ENCODE data around the gene MTUS2. TPM values are rescaled to one million over a fixed set of nuclear protein-coding genes. Genes with fewer than 3 reads are reported as not detected.

MTUS2 gene
- total and polyA plus RNA-seq, 10 donors: 0.20 to 3.2 (median 0.85) TPM

DNA sequence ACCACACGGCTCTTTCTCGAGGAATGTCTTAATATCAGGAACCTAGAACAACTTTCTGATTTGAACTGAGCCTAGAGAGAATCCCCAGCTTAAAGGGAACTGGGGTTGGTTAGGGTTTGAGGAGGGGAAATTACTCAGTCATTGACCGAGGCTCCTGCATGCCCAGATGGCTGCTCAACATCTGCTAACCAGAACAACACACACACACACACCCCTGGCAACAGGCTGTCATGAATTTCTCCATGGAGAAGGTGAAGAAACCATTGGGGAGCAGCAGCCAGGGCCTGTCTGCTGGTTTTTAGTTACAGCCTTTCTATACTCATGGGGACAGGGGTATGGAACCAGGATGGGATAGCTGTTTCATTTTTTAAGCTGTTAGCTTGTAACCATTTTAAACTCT, 5.2 kb downstream of the MTUS2 start:
- peaks cover 0 to 6% (median 4%) of the 10 kb centered on the region in 6 donors for H3K4me1 ChIP-seq
- H3K27ac ChIP-seq: no peak overlapping the region
- H3K36me3 ChIP-seq: no peaks in the 10 kb centered on the region
- no peak overlapping the region for H3K4me3 ChIP-seq
- H3K9me3 ChIP-seq: peaks cover 0 to 42% (median 33%) of the 10 kb centered on the region in 8 donors
- TF ChIP-seq POLR2A (IDR thresholded peaks at IDR 0.05) (no peak), POLR2AphosphoS5 (IDR thresholded peaks at IDR 0.05) (no peak)
- TF ChIP-seq, protein P1, sequence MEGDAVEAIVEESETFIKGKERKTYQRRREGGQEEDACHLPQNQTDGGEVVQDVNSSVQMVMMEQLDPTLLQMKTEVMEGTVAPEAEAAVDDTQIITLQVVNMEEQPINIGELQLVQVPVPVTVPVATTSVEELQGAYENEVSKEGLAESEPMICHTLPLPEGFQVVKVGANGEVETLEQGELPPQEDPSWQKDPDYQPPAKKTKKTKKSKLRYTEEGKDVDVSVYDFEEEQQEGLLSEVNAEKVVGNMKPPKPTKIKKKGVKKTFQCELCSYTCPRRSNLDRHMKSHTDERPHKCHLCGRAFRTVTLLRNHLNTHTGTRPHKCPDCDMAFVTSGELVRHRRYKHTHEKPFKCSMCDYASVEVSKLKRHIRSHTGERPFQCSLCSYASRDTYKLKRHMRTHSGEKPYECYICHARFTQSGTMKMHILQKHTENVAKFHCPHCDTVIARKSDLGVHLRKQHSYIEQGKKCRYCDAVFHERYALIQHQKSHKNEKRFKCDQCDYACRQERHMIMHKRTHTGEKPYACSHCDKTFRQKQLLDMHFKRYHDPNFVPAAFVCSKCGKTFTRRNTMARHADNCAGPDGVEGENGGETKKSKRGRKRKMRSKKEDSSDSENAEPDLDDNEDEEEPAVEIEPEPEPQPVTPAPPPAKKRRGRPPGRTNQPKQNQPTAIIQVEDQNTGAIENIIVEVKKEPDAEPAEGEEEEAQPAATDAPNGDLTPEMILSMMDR (IDR thresholded peaks at IDR 0.05 in 8 of 11, conservative IDR thresholded peaks at IDR 0.05 in 3 of 11): no peak
- peaks cover 0 to 33% (median 13%) of the 10 kb centered on the region in 7 donors for H3K27me3 ChIP-seq (replicated peaks in 1 of 7)
- 64 to 93% (median 81%) methylated on average over 3 of the region's 3 CpGs for WGBS, 5 donors
- intact Hi-C loops (cut with DNase I; ENCODE audit: low total_unique reads): no loop called here
- no peak for DNase-seq

DNA sequence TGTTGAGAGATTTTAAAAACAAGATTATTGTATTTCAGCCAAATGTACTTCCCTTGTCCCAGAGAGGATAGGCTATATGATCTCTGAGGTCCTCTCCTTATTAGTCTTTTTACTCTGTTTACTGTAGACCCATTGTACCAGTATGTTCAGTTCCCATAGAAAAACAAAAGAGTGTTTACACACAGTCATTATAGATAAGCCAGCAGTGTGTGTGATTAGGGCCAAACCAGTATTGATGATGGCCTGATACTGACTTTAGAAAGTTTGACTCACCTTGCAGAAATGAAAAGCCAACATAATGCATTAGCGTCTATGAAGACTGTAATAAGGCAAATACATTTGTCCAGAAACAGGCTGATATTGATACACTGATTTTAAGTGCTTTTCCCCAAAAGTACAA, 6.2 kb downstream of the MTUS2 start:
- no peak overlapping the region for H3K4me3 ChIP-seq
- H3K27me3 ChIP-seq (replicated peaks in 1 of 7): peaks cover 0 to 23% (median 3%) of the 10 kb centered on the region in 7 donors
- H3K9me3 ChIP-seq: peaks cover 3 to 52% (median 43%) of the 10 kb centered on the region in 8 donors
- TF ChIP-seq POLR2AphosphoS5 (IDR thresholded peaks at IDR 0.05) (no peak), POLR2A (IDR thresholded peaks at IDR 0.05) (no peak)
- TF ChIP-seq, protein P1 (IDR thresholded peaks at IDR 0.05 in 8 of 11, conservative IDR thresholded peaks at IDR 0.05 in 3 of 11): no peak
- no peaks in the 10 kb centered on the region for H3K4me1 ChIP-seq
- H3K27ac ChIP-seq: no peak overlapping the region
- no peaks in the 10 kb centered on the region for H3K36me3 ChIP-seq
- WGBS, 5 donors: 88 to 95% (median 92%) methylated on average over 1 of the region's 1 CpG
- intact Hi-C loops (cut with DNase I; ENCODE audit: low total_unique reads): no loop called here
- DNase-seq: no peak

DNA sequence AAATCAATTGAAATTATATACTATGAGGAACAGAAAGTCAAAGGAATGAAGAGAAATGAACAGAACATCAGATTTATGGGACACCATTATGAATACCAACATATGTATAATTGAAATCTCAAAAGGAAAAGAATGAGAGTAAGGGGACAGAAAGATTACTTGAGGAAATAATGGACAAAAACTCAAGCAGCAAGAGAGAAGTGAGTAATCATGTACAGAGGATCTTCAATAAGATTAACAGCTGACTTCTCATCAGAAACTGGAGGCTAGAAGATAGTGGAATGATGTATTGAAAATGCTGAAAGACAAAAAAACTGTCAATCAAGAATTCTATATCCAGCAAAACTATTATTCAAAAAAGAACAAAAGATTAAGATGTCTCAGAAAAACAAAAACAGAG, 10.4 kb downstream of the MTUS2 start:
- intact Hi-C loops (cut with DNase I; ENCODE audit: low total_unique reads): no loop called here
- Histone ChIP-seq H3K4me3 (no peak overlapping the region), H3K36me3 (no peaks in the 10 kb centered on the region), H3K9me3 (peaks cover 3 to 55% (median 49%) of the 10 kb centered on the region in 8 donors), H3K4me1 (no peaks in the 10 kb centered on the region), H3K27me3 (replicated peaks in 1 of 7) (peaks cover 0 to 6% (median 0%) of the 10 kb centered on the region in 7 donors), H3K27ac (no peak overlapping the region)
- no peak for TF ChIP-seq POLR2A (IDR thresholded peaks at IDR 0.05)
- TF ChIP-seq POLR2AphosphoS5 (IDR thresholded peaks at IDR 0.05): no peak
- TF ChIP-seq, protein P1 (IDR thresholded peaks at IDR 0.05 in 8 of 11, conservative IDR thresholded peaks at IDR 0.05 in 3 of 11): no peak
- no peak for DNase-seq

DNA sequence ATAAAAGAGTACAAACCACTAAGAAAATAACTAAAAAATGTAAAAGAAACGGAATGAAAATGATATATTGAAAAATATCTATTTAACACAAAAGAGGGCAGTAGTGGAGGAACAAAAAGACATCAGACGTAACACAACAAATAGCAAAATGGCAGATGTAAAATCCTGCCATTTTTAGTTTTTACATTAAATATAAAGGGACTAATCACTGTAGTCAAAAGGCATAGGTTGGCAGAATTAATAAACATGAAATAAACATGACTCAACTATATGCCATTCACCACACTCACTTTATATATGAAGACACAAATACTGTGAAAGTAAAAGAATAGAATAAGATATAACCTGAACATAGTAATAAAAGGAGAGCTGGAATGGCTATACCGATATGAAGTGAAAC, 11.0 kb downstream of the MTUS2 start:
- Histone ChIP-seq H3K27me3 (replicated peaks in 1 of 7) (peaks cover 0 to 6% (median 0%) of the 10 kb centered on the region in 7 donors), H3K9me3 (peaks cover 3 to 55% (median 49%) of the 10 kb centered on the region in 8 donors), H3K4me3 (no peak overlapping the region), H3K4me1 (no peaks in the 10 kb centered on the region), H3K27ac (no peak overlapping the region), H3K36me3 (no peaks in the 10 kb centered on the region)
- WGBS, 5 donors: 63 to 87% (median 76%) methylated on average over 3 of the region's 3 CpGs
- intact Hi-C loops (cut with DNase I; ENCODE audit: low total_unique reads): no loop called here
- TF ChIP-seq POLR2A (IDR thresholded peaks at IDR 0.05) (no peak), POLR2AphosphoS5 (IDR thresholded peaks at IDR 0.05) (no peak)
- TF ChIP-seq, protein P1 (IDR thresholded peaks at IDR 0.05 in 8 of 11, conservative IDR thresholded peaks at IDR 0.05 in 3 of 11): no peak
- no peak for DNase-seq
